Stimulated activated CD4-positive, alpha-beta T cell treated with anti-CD3 and anti-CD28 coated beads, Interleukin-2, amount 100 ng/mL, for 24 hours (primary cell): Measurements from ENCODE around the gene CNEP1R1.
"Not testable (repeated sequence)": the region's sequence is repeated elsewhere in the genome, so short reads cannot be mapped to it uniquely, and the experiment has no call there.

Source experiments
- DNase-seq, 2 donors: peaks; one replicate each; pipeline ENCODE4 v3.0.0-alpha.2; 2020

The CNEP1R1 gene, protein sequence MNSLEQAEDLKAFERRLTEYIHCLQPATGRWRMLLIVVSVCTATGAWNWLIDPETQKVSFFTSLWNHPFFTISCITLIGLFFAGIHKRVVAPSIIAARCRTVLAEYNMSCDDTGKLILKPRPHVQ

DNA sequence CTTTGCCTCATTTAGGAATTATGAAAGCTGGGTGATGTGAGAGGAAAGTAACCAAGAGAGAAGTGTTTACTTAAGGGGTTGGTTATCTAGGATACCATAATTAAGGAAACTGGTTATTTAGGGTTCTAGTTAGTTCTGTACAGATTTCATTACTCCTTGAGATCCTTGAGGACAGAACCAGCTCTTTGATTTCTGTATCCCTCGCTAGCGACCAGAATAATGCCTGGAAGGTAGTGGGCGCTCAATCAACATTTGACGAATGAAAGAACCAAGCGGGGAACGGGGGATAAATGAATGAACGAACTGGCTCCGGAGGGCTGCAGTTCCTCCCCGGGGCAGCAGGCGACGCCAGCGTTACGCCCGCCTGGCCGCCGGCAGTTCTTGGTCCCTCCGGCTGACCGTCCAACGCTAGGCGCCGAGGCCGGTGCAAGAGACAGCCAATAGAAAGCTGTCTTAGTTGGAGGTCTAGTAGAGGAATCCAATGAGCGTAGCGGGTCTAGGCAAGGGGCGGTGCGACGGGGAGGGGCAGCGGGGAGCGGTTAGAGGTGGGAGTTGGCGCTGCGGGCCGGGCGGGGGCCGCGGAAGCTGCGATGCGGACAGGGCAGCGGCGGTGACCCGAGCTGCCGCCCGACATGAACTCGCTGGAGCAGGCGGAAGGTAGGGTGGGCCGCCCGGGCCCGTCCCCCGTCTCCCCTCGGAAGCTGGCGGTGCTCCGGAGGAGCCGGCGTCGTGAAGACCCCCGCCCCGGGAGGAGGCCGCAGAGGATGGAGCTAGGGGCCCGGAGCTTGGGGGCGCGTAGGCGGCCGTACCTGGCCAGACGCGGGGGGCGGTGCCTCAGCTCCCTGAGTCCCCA lies at the start of gene CNEP1R1:
TSS of gene CNEP1R1 (plus strand) at position 542 of the 853 bp plus-strand sequence. CDS start at position 633, 91 bp downstream.
- peak; percentile 91 to 93 for DNase-seq

DNA sequence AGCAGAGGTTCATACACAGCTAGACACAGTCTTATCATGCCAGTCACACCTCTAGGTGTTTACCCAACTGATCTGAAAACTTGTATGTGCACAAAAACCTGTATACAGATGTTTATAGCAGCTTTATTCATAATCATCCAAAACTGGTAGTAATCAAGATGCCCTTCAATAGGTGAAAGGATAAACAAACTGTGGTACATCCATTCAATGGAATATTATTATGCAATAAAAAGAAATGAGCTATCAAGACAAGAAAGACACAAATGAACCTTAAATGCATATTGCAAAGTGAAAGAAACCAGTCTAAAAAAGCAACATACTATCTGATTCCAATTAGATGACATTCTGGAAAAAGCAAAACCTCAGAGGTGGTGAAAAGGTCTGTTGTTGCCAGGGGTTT lies 47.6 kb upstream of the CNEP1R1 start:
- DNase-seq, result no peak

DNA sequence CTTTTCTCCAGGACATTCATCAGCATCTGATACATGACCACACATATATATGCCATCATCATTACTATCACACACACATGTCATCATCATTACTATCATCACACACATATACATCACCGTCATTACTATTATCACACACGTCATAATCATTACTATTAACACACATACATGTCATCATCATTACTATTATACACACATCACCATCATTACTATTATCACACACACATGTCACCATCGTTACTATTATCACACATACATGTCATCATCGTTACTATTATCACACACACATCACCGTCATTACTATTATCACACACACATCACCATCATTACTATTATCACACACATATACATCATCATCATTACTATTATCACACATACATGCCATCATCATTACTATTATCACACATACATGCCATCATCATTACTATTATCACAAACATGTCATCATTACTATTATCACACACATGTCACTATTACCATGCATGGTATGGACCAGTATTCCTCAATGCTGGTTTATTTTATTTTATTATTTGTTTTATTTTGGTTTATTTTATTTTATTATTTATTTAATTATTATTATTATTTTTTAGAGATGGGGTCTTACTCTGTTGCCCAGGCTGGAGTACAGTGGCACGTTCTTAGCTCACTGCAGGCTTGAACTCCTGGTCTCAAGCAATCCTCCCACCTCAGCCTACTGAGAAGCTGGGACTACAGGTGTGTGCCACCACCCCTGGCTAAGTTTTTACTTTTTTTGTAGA lies 46.3 kb upstream of the CNEP1R1 start:
- no peak for DNase-seq

DNA sequence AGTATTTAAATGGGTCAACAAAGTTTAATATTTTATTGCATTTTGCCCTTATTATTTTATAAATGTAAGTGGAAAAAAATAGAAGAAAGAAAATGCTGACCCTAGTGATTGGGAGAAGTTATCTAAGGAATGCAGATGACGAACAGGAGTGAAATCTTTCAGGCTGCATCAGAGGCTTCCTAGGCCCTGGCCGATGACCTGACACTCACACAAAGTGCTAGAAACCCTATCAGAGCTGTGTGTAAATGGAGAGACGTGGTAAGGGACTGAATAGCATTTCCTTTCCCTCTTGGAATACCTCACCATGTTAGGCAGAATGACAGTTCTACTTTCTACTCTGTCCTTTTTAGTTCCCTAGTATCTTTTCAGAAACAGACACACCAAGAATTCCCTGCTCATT lies 44.9 kb upstream of the CNEP1R1 start:
- DNase-seq, result no peak

DNA sequence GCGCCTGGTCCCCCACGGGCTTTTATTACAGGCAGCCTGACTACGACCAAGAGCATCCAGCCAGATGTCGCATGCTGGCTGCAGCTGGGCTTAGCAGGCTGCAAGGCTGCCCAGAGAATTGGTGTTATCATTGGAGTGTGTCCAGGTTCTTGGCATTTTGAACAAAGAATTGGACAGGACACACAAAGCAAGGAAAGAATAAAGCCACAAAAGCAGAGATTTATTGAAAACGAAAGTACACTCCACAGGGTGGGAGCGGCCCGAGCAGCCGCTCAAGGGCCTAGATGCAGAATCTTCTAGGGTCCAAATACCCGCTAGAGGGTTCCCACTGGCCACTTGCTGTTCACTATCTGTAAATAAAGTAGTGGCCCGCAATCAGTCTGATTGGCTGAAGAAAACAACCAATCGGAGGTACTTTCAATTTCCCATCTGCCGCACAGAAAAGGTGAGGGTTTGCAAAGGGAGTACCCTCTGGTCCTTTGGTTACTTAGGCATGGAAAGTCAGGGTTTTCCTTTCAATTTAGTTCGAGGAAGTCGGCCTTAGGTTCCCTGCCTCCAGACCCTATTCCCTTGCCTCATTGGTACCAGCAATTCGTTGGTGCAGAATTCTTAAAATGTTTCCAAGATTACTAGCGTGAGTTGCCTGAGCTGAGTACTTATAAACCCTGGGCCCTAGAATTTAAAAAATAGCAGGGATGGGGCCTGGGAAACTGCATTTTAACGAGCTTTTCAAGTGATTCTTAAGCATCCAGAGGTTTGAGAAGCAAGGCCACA lies 38.5 kb upstream of the CNEP1R1 start:
- DNase-seq, result no peak

DNA sequence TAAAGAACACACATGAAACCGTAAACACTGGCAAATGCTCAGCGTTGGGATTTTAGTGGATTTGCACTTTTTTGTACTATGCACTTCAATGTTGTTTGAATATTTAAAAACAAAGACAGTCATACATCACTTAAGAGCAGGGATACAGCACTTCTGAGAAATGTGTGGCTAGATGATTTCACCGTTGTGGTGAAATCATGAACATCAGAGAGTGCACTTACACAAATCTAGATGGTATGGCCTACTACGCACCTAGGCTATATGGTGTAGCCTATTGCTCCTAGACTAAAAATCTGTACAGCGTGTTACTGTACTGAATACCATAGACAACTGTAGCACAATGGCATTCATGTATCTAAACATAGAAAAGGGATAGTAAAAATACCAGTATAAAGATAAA lies 37.6 kb upstream of the CNEP1R1 start:
- DNase-seq, result no peak

DNA sequence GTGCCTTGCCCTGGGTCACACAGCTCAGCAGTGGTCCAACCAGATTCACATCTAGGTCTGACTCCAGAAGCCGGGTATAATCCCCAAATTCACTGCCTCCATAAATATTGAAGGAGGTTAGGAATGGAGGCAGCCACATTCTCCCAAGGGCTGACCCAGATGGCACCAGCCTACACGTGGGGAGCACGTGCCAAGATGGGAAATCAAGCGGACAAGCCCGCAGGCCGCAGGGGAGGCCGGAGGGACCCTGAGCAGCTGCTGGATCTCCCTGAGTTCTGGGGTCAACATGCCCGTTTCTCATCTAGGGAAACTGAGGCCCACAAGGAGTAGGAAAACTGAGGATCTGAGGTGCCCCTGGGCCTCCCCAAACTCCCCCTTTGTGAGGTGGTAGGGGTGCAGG lies 32.2 kb upstream of the CNEP1R1 start:
- no peak for DNase-seq

DNA sequence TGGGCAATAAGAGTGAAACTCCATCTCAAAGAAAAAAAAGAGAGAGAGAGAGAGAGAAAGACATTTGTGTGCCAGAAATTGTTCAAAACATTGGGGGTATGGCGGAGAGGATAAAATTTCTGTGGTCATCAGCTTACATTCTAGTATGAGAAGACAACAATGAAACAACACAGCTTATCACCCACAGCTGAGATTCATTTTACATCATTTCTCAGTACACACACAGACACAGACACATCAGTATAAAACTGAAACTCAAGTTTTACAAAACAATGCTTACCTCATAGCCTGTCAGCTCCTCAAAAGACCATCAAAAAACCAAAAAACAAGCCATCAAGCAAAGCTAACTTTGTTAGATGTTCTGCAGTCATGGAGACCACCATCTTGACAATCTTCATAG lies 31.4 kb upstream of the CNEP1R1 start:
- DNase-seq, result no peak

DNA sequence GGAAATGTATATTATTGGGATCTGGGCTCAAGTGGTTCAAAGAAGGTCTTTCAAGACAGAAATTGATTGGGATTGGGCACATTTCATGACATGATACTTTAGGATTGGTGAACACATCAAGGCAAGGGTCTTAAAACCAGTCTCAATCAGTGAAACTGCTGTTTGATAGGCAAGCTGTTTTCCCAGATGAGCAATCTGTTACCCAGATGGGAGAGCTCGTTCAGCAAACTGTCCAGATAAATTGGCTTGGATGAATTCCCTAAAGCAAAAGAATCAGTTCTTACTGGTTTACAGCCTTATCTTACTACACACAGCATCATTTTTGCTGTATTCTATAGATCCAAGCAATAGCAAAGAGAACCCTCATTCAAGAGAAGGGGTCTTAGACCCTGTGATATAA lies 31.0 kb upstream of the CNEP1R1 start:
- no peak for DNase-seq

DNA sequence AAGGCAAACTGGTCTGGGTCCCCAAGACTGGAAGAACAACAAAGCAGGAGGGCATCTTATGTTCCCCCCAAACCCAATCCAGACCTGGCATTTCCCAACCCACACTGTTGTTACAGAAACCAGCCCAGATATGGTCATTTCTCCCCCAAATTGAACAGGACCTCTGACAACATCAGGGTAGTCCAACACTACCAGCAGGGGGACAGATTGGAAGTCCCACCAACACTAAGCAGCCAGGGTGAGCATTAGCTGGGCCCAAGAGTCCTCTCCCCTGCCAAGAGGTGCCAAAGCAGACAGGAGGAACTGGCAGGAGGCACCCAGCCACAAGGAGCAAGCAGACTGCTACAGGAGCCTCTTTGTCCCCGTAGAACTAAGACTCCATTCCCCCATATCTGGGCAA lies 29.3 kb upstream of the CNEP1R1 start:
- DNase-seq, result no peak

DNA sequence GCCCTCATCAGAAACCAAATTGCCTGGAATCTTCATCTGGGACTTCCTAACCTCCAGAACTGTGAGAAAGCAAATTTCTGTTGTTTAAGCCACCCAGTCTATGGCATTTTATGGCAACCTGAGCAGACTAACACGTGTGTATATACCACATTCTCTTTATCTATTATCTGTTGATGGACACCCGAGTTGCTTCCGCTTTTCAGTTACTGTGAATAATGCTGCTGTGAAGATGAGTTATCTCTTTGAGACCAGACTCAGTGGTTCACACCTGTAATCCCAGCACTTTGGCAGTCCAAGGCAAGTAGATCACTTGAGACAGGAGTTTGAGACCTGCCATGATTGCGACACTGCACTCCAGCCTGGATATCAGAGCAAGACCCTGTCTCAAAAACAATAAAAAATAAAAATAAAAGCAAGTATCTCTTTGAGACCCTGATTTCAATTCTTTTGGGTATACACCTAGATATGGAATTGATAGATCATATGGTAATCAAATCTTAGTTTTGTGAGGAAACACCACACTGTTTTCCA lies 27.2 kb upstream of the CNEP1R1 start:
- no peak for DNase-seq

DNA sequence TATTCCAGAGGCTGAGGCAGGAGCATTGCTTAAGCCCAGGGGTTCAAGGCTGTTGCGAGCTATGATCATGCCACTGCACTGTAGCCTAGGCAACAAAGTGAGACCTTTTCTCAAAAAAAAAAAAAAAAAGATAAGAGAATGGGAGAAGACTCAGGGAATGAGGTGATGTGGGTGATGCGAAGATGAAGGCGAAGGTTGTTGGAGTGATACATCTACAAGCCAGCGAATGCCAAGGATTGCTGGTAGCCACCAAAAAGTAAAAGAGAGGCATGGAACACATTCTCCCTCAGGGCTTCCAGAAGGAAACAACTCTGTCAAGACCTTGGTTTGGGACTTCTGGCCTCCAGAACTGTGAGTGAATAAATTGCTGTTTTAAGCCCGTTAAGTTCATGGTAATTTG lies 26.0 kb upstream of the CNEP1R1 start:
- DNase-seq, result no peak

DNA sequence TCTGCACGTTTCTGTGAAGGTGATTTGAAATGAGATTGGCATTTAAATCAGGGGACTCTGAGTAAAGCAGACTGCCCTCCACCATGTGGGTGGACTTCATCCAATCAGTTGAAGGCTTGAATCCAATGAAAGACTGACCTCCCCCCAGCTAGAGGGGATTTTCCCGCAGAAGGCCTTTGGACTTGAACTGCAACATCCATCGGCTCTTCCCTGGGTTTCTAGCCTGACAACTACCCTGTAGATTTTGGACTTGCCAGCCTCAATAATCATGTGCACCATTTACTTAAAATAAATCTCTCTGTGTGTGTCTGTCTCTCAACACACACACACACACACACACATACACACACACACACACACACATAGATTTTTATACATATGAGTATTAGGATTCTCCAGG lies 23.9 kb upstream of the CNEP1R1 start:
- no peak for DNase-seq

DNA sequence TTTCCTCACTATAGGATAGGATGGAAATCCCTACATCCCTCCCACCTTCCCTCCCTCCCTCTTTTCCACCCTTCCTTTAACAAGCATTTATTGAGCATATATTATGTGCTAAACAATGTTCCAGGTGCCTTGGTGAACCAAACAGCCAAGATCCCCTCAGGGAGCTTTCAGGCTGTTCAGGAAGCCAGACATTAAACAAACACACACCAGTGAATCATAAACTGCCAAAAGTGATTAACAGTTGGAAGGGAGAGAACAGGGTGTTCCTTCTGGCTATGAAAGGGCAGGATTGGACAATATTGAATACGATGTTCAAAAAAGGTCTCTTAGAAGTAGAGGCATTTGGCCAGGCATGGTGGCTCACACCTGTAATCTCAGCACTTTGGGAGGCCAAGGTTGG lies 22.8 kb upstream of the CNEP1R1 start:
- DNase-seq, result no peak

DNA sequence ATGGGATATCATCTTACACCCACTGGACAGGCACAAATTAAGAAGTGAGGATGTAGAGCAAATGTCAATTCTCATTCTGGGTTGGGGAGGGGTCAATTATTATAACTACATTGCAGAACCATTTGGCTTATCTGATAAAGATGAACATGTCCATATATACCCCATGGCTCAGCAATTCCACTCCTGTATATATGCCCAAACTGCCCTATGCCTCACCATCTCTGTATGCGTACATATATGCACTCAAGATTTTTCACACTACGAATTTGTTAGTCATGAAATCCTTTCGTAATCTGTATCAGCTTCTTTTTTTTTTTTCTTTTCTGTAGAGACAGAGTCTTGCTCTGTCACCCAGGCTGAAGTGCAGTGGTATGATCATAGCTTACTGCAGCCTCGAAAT lies 20.8 kb upstream of the CNEP1R1 start:
- DNase-seq, result no peak

DNA sequence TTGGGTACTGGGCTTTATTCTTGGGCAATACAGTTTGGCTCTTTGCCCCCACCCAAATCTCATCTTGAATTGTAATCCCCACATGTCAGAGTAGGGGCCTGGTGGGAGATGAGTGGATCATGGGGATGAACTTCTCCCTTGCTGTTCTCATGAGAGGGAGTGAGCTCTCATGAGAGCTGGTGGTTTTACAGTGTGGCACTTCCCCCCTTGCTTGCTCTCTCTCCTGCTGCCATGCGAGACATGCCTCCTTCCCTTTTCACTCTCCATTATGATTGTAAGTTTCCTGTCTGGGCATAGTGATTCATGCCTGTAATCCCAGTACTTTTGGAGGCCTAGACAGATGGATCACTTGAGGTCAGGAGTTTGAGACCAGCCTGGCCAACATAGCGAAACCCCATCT lies 18.1 kb upstream of the CNEP1R1 start:
- DNase-seq, result no peak

DNA sequence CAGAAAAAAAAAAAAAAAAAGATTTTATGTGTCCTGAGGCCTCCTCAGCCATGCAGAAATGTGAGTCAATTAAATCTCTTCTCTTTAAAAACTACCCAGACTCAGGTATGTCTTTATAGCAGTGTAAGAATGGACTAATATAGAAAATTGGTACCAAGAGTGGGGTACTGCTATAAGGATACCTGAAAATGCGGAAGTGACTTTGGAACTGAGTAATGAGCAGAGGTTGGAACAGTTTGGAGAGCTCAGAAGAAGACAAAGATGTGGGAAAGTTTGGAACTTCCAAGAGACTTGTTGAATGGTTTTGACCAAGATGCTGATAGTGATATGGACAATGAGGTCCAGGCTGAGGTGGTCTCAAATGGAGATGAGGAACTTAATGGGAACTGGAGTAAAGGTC lies 17.3 kb upstream of the CNEP1R1 start:
- DNase-seq, result no peak

DNA sequence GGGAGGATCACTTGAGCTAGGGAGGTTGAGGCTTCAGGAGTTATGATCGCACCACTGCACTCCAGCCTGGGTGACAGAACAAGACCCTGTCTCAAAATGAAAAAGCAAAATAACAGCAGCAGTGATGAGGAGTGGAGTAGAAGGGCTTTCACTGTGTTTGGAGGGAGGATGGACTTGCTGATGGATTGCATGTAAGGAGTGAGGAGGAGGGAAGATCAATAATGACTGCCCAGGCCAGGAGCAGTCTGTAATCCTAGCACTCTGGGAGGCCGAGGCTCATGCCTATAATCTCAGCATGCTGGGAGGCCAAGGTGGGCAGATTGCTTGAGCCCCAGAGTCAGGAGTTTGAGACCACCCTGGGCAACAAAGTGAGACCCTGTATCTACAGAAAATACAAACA lies 14.8 kb upstream of the CNEP1R1 start:
- no peak for DNase-seq

DNA sequence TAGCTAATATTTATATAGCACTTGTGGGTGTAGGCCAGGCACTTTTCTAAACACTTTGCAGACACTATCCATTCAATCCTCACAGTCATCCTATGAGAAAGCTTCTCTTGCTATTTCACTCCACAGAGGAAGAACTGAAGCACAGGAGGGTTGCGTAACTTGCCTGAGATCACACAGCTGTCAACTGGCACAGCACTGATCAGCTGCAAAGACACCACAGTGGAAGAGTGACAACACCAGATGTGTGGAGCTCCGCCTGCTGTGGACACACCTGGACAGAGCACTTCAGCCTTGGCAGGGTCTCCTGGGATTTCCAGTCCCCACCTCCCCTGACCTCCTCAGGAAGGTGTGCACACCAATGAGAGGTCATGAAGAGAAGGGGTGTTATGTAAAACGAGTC lies 13.3 kb upstream of the CNEP1R1 start:
- no peak for DNase-seq

DNA sequence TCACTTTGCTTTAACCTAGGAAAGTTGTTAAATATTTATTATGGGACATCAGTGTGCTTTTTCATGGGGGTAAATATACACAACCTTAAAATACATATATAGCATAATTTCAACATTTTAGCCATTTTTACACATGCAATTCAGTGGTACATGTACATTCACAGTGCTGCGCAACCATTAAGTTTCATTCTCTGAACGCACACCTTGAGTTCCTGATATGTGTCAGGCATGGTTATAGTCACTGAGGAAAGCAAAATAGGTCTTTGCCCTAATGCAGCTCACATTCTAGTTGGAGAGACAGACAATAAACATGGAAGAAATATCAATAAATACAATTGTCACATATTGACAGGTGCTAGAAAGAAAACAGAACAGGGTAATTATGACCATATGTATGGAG lies 12.8 kb upstream of the CNEP1R1 start:
- DNase-seq, result no peak

DNA sequence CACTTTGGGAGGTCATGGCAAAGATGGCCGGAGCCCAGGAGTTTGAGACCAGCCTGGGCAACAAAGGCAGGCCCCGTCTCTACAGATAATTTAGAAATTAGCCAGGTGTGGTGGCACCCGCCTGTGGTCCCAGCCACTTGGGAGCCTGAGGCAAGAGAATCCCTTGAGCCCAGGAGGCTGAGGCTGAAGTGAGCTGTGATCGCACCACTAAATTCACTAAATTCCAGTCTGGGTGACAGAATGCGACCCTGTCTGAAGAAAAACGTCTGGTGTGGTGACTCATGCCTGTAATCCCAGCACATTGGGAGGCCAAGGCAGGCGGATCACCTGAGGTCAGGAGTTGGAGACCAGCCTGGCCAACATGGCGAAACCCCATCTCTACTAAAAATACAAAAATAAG lies 10.8 kb upstream of the CNEP1R1 start:
- DNase-seq, result not testable (repeated sequence)

DNA sequence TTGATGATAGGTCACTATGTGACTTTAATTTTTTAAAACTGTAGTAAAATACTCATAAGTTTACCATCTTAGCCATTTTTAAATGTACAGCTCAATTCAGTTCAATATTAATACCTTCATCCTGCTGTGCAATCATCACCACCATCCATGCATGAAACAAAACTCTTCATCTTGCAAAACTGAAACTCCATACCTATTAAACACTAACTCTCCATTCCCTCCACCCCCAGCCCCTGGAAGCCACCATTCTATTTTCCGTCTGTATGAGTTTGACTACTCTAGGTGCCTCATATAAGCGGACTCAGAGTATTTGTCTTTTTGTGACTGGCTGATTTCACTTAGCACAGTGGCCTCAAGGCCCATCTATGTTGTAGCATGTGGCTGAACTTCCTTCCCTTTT lies 9.4 kb upstream of the CNEP1R1 start:
- no peak for DNase-seq

DNA sequence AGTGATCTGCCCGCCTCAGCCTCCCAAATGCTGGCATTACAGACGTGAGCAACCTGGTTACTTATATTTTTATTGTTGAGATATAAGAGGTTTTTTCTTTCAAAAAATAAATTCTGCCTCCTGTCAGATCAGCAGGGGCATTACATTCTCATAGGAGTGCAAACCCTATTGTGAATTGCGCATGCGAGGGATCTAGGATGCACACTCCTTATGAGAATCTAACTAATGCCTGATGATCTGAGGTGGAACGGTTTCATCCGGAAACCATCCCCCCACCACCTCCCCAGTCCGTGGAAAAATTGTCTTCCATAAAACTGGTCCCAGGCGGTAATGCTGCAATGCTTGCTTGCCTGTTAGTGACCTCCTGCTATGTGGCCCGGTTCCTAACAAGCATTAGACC lies 7.5 kb upstream of the CNEP1R1 start:
- no peak for DNase-seq
